Left forelimb (tissue), 1 donor: ENCODE data around the gene SLC51B.

Source experiments
- DNase-seq: peaks from one replicate; pipeline ENCODE4 v3.0.0-alpha.2; 2018; ENCODE audit warnings: low spot score

Gene SLC51B

GRCh38 chr15:65100442-65100841 lies 55.3 kb downstream of the SLC51B start:
- DNase-seq, result no peak

DNA sequence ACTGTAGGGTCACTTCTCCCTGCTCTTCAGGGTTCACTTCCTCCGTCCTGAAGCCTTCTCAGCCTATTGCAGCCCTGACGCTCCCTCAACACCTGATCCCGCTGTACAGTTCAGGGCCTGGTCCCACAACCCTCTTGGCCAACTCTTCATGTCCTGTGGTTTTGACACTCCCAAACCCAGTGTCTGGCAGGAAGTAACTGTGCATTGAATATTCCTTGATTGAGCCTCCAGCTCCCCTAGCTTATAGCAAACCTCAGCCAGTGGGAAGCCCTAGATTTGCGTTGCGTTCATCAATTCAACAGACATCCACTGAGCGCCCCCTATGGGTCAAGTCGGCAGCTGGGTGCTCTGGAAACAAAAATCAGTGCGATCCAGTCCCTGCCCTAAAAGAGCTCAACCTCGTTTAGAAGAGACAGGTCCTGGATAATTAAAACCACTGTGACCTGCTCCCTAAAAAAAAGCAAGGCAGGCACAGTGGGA lies 56.3 kb downstream of the SLC51B start:
- DNase-seq, result no peak

DNA sequence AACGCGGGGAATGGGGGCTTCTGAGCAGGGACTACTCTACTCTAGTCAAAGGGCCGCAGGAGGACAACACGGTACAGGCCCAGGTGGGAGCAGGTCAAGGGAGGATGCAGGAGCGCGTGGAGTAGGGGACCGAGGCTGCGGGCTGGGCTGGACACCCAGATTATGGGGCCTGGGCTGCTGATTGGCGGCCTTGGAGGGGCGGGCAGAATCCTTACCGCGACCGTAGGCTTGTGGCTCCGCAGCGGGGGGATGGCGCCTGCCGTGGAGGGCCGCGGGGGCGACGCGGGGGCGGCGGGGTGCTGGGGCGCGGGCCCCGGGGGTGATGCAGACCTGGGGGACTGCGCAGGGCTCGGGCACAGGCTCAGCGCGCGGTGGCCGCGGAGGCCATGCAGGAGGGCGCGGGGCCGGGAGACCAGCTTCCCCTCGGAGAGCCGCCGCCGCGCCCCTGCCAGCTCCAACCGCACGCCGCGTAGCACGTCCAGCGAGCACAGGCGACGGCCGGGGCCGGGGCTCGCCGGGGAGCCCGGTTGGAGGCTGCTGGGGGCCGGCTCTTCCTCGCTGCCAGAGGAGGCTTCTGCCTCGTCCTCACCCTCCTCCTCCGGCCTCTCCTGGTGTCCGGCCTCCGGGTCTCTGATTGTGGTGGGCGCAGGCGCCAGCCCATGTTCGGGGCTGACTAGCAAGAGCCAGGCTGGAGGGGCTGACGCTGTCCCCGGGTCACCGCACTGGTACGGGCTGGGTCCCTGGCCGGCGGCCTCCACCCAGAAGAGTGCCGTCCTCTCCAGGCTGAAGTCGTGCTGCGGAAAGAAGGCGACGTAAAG lies 56.9 kb downstream of the SLC51B start:
- no peak for DNase-seq

DNA sequence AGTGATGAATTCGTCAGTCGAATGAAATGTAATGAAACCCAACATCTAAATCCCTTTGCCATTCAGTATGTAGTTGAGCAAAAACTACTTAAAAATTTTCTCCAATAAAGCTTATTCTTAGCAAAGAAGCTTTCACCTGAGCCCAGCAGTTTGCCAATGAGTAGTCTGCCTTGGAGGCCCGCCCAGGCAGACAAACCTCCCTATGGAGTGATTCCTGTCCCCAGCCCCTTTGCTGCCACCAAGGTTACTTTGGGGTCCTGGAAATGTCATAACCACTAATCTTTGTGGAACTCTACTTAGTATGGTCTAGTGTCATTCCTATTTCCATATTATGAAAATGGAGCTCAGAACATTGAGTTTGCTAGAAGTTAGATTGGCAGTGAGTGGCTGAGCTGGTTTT lies 57.7 kb downstream of the SLC51B start:
- no peak for DNase-seq
